HCT116 (cell line): ENCODE results near the gene NFATC1. TPM values are rescaled to one million over a fixed set of nuclear protein-coding genes. Genes with fewer than 3 reads are reported as not detected.

ENCODE experiments used
- ATAC-seq: fragments of 200-7000 bp; cut with Tn5 transposase; 2 replicates; pipeline ENCODE4 v1.9.1; 2020; ENCODE audit warnings: mild to moderate bottlenecking, moderate library complexity
- BruUV-seq: library from RNA; stranded (reverse); fragments of 400-500 nt; replicated peaks from 2 replicates; lab custom pipeline; 2021; lab: Mats Ljungman, UMichigan
- CTCF ChIA-PET: fragments of 300-600 bp; sonication (Branson Sonifier 250); formaldehyde crosslinking; loops from one replicate; lab custom pipeline; 2021; ENCODE audit warnings: antibody characterized with exemption; lab: Charles Lee
- POLR2A ChIA-PET: fragments of 300-600, 350-600 bp; sonication (Branson Sonifier 250); formaldehyde crosslinking; loops from one replicate; lab custom pipeline; 2021; ENCODE audit warnings: antibody characterized with exemption; lab: Charles Lee
- RAD21 ChIA-PET, 2 experiments: fragments of 300-600 bp; sonication (Branson Sonifier 250); formaldehyde crosslinking; loops; one replicate each; lab custom pipeline; 2023; ENCODE audit warnings: low total read pairs in 2 of 2; ENCODE audit not compliant: uncharacterized antibody in 2 of 2, unreplicated experiment in 2 of 2, low non-redundant PET in 1 of 2; lab: Charles Lee
- DNase-seq: peaks from one replicate; pipeline ENCODE4 v3.0.0-alpha.2; 2010; ENCODE audit warnings: low read depth, low spot score
- H2AFZ ChIP-seq: fragments of 200-600 bp; shearing (Covaris generic), sonication (generic); 2 replicates; pipeline ENCODE4 v1.6.1; 2017; ENCODE audit warnings: low read depth, mixed run types, mixed read lengths, antibody characterized with exemption, low read length; ENCODE audit not compliant: poor library complexity, severe bottlenecking
- H3K27ac ChIP-seq: 2 replicates; pipeline ENCODE4 v1.5.1; 2012; ENCODE audit warnings: low read depth, low read length
- H3K27me3 ChIP-seq: fragments of 200-600 bp; sonication (generic); 2 replicates; pipeline ENCODE4 v1.6.1; 2016; ENCODE audit warnings: mixed run types, low read length, mixed read lengths; ENCODE audit not compliant: insufficient read depth
- H3K36me3 ChIP-seq, 2 experiments: fragments of 200-500 bp in 1 of 2; fragments of 200-600 bp in 1 of 2; sonication (Bioruptor generic) in 1 of 2; sonication (generic) in 1 of 2; 2 replicates each; pipeline versions ENCODE4 v1.5.1 to v1.6.1; 2014 to 2016; ENCODE audit warnings: low read length in 2 of 2, inconsistent platforms in 1 of 2, mixed read lengths in 1 of 2, mixed run types in 1 of 2; ENCODE audit not compliant: insufficient read depth in 2 of 2, control insufficient read depth in 1 of 2
- H3K4me1 ChIP-seq, 2 experiments: fragments of 200-600 bp in 1 of 2; sonication (generic) in 1 of 2; 2 replicates each; pipeline versions ENCODE4 v1.5.1 to v1.6.1; 2012 to 2017; ENCODE audit warnings: low read length in 2 of 2, inconsistent platforms in 1 of 2, mild to moderate bottlenecking in 1 of 2, mixed read lengths in 1 of 2, mixed run types in 1 of 2, moderate library complexity in 1 of 2; ENCODE audit not compliant: insufficient read depth in 2 of 2, control insufficient read depth in 1 of 2
- H3K4me2 ChIP-seq: fragments of 200-600 bp; sonication (generic); 2 replicates; pipeline ENCODE4 v1.6.1; 2017; ENCODE audit warnings: mixed run types, low read length, mixed read lengths
- H3K4me3 ChIP-seq, 2 experiments: fragments of 200-600 bp in 1 of 2; sonication (generic) in 1 of 2; replicated peaks in 1 of 2; 2 replicates each; pipeline ENCODE4 v1.5.1; 2011 to 2016; ENCODE audit warnings: low read length in 2 of 2, control low read depth in 1 of 2, low read depth in 1 of 2, mild to moderate bottlenecking in 1 of 2, mixed read lengths in 1 of 2, mixed run types in 1 of 2
- H3K79me2 ChIP-seq: fragments of 200-600 bp; sonication (generic); 2 replicates; pipeline ENCODE4 v1.6.1; 2017; ENCODE audit warnings: mild to moderate bottlenecking, mixed run types, low read length, moderate library complexity, mixed read lengths; ENCODE audit not compliant: insufficient read depth
- H3K9ac ChIP-seq: fragments of 200-600 bp; sonication (generic); 2 replicates; pipeline ENCODE4 v1.6.1; 2016; ENCODE audit warnings: low read length, mixed read lengths
- H3K9me2 ChIP-seq: fragments of 200-600 bp; sonication (generic), shearing (Covaris generic); 2 replicates; pipeline ENCODE4 v1.6.1; 2017; ENCODE audit warnings: mixed run types, mild to moderate bottlenecking, moderate library complexity; ENCODE audit not compliant: insufficient read depth
- H3K9me3 ChIP-seq, 2 experiments: fragments of 200-500 bp in 1 of 2; fragments of 200-600 bp in 1 of 2; sonication (Bioruptor generic) in 1 of 2; sonication (generic) in 1 of 2; 2 replicates each; pipeline ENCODE4 v1.6.1; 2014 to 2017; ENCODE audit warnings: low read length in 2 of 2, mixed read lengths in 2 of 2, inconsistent platforms in 1 of 2, low read depth in 1 of 2, mild to moderate bottlenecking in 1 of 2, mixed run types in 1 of 2, moderate library complexity in 1 of 2; ENCODE audit not compliant: control insufficient read depth in 1 of 2, insufficient read depth in 1 of 2
- H4K20me1 ChIP-seq: fragments of 200-600 bp; sonication (generic), shearing (Covaris generic); 2 replicates; pipeline ENCODE4 v1.6.1; 2017; ENCODE audit warnings: mixed run types, mild to moderate bottlenecking, moderate library complexity; ENCODE audit not compliant: insufficient read depth
- CBX3 ChIP-seq: IDR thresholded peaks from 2 replicates; pipeline ENCODE4 v1.6.1; 2012; ENCODE audit warnings: low read depth
- ELF1 ChIP-seq: IDR thresholded peaks from 2 replicates; pipeline ENCODE4 v1.6.1; 2012; ENCODE audit warnings: low read depth, borderline replicate concordance
- EZH2phosphoT487 ChIP-seq: fragments of 200-600 bp; IDR thresholded peaks from 2 replicates; pipeline ENCODE4 v1.6.1; 2018; ENCODE audit warnings: antibody characterized with exemption, borderline replicate concordance
- FOSL1 ChIP-seq: IDR thresholded peaks from 2 replicates; pipeline ENCODE4 v1.6.1; 2012; ENCODE audit warnings: low read depth
- POLR2A ChIP-seq: IDR thresholded peaks from 2 replicates; pipeline ENCODE4 v1.7.0; 2011; ENCODE audit warnings: borderline replicate concordance; ENCODE audit not compliant: insufficient read depth, insufficient read length; ENCODE audit errors: extremely low read depth
- SIN3A ChIP-seq: IDR thresholded peaks from 2 replicates; pipeline ENCODE4 v1.6.1; 2012; ENCODE audit warnings: low read depth
- SP1 ChIP-seq: IDR thresholded peaks from 2 replicates; pipeline ENCODE4 v1.6.1; 2012; ENCODE audit warnings: low read depth
- TCF7L2 ChIP-seq: IDR thresholded peaks from 2 replicates; pipeline ENCODE4 v1.7.0; 2011; ENCODE audit warnings: borderline replicate concordance, inconsistent platforms; ENCODE audit not compliant: insufficient read depth, insufficient read length; ENCODE audit errors: extremely low read depth
- ZNF274 ChIP-seq: fragments of 200-500 bp; sonication (Bioruptor generic); IDR thresholded peaks from 2 replicates; pipeline ENCODE4 v1.6.1; 2014; ENCODE audit warnings: mild to moderate bottlenecking, low read depth, low read length, inconsistent platforms
- intact Hi-C: fragments of 100-400 bp; cut with micrococcal nuclease; formaldehyde crosslinking; loops from 2 replicates; pipeline ENCODE4 v1.10.0; 2022
- total RNA-seq: library from RNA; stranded (reverse); gene quantifications from one replicate; pipeline ENCODE4 v1.2.1, GENCODE V29; 2021; ENCODE audit not compliant: unreplicated experiment
- TF ChIP-seq, protein P1 (sequence below): IDR thresholded peaks from 2 replicates; pipeline ENCODE4 v1.6.1; 2011; ENCODE audit warnings: mild to moderate bottlenecking, low read length, moderate library complexity; ENCODE audit not compliant: insufficient replicate concordance; ENCODE audit errors: extremely low read depth

The NFATC1 gene
- total RNA-seq, 1 experiment from 2014 or later = 20.8 TPM

DNA sequence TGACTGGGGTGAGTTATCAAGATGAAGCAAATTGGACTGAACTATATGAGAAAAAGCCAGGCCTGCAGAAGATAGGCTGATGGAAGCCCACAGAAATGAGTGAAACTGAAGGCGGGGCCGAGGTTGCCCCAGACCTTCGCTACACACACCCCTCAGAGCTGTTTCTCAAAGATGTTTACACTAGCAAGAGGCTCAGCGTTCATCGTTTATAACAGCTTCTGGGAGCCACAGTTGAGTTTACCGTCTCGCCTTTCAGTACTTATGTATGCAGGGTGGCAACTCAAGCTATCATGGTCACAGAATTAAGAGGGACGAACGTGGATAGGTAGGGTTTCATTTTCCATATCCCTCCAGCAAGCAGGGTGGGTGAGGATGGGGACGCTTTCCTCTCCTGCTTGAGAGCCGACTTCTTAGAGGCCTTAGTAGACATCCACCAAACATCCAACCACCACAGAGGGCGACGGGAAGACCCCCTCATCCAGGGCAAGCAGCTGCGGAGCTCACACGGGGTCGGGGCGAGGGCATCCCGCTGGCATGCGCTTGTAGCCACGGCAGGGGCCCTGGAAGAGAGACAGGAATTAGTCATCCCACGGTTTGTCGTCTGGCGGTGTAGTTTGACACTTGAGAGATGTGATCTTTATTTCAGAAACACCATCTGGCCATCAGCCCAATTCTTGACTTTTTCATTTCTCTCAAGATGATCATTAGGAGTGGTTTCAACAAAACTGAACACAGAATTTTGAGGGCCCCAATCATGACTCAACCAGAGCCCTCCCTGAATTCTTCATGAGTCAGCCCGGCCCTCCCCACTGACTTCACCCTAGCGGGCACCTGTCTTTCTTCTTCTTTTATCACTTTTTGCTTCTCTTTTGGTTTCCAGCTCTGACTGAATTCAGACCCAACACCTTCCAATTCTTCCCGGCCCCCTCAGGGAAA is 174.8 kb downstream of the NFATC1 start:
- peak; percentile 73 for DNase-seq
- CTCF ChIA-PET = interaction anchor here (0.6 kb wide), 1 partner anchor 698 kb away, joined by 3 read pairs; no protein-coding TSS in a partner anchor
- no TSS peak for BruUV-seq
- Histone ChIP-seq H3K9me3 (peaks cover 16 to 24% of the 10 kb centered on the region in 2 experiments; a peak in 2 of 4 replicates), H3K4me2 (peak overlapping the region; percentile 84), H3K9me2 (no peaks in the 10 kb centered on the region), H3K27ac (peak overlapping the region; percentile 87), H3K36me3 (no peaks in the 10 kb centered on the region), H3K79me2 (no peaks in the 10 kb centered on the region), H3K4me3 (peak overlapping the region; percentile 38 to 51), H3K9ac (peak overlapping the region; percentile 48), H3K27me3 (no peaks in the 10 kb centered on the region), H4K20me1 (no peaks in the 10 kb centered on the region), H2AFZ (peak overlapping the region; percentile 94), H3K4me1 (peaks cover 24 to 33% of the 10 kb centered on the region in 2 experiments)
- peak; percentile 77 for ATAC-seq
- no peak for TF ChIP-seq POLR2A
- no peak for TF ChIP-seq SP1
- peak; percentile 71 for TF ChIP-seq TCF7L2
- no peak for TF ChIP-seq ELF1
- RAD21 ChIA-PET = no interaction called here
- POLR2A ChIA-PET = no interaction called here
- intact Hi-C loops = no loop called here

DNA sequence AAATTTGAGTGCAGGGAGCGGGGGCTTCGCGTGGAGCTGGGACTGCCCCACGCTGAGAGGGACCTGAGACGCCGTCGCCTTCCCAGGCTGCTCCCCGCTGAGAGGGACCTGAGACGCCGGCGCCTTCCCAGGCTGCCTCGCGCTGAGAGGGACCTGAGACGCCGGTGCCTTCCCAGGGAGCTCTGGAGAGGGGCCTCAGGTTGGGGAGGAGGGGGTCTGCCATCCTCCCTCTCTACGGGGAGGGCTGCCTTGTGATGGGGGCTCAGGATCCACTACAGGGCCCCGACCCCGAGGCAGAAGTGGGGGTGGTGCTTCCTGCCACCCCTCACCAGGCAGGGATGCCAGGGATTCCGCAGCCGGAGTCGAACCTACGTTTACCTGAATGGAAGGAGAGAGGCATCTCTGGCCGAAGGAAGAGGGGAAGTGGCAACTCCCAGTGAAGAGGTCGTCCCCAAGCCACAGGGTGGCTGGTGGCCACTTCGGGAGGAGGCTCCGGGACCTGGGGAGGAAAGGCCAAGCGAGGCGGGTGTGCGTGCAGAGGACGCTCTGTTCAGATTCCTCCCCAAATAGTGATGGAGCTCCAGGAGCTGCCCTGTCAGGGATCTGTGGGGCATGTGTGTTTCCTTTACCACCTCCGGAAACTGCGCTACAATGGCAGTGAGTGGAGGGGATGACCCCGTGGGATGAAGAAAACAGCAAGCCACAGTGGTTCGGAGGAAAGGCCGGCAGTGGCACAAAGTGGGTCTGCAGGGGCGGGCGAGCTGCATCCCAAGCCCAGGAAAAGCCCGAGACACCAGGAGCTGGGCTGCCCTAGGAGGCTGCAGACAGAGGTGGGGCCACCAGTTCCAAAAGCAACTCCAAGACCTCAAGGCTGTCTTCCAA is 175.7 kb downstream of the NFATC1 start:
- DNase-seq (peak; percentile 48), ATAC-seq (peak; percentile 82)
- H2AFZ ChIP-seq = peak overlapping the region; percentile 94
- peak overlapping the region; percentile 87 for H3K27ac ChIP-seq
- no peaks in the 10 kb centered on the region for H3K79me2 ChIP-seq
- POLR2A ChIA-PET = no interaction called here
- CTCF ChIA-PET = no interaction called here
- no peaks in the 10 kb centered on the region for H3K27me3 ChIP-seq
- no TSS peak for BruUV-seq
- H3K36me3 ChIP-seq = no peaks in the 10 kb centered on the region
- H3K4me1 ChIP-seq = peaks cover 24 to 33% of the 10 kb centered on the region in 2 experiments
- peak overlapping the region; percentile 38 to 51 for H3K4me3 ChIP-seq
- intact Hi-C loops = no loop called here
- H3K9ac ChIP-seq = peak overlapping the region; percentile 48
- H4K20me1 ChIP-seq = no peaks in the 10 kb centered on the region
- no peaks in the 10 kb centered on the region for H3K9me2 ChIP-seq
- RAD21 ChIA-PET = no interaction called here
- peaks cover 16 to 24% of the 10 kb centered on the region in 2 experiments; a peak in 2 of 4 replicates for H3K9me3 ChIP-seq
- peak overlapping the region; percentile 84 for H3K4me2 ChIP-seq
- TF ChIP-seq ZNF274 (no peak), FOSL1 (no peak), SIN3A (no peak), CBX3 (no peak), POLR2A (no peak), EZH2phosphoT487 (no peak)
- TF ChIP-seq, protein P1, sequence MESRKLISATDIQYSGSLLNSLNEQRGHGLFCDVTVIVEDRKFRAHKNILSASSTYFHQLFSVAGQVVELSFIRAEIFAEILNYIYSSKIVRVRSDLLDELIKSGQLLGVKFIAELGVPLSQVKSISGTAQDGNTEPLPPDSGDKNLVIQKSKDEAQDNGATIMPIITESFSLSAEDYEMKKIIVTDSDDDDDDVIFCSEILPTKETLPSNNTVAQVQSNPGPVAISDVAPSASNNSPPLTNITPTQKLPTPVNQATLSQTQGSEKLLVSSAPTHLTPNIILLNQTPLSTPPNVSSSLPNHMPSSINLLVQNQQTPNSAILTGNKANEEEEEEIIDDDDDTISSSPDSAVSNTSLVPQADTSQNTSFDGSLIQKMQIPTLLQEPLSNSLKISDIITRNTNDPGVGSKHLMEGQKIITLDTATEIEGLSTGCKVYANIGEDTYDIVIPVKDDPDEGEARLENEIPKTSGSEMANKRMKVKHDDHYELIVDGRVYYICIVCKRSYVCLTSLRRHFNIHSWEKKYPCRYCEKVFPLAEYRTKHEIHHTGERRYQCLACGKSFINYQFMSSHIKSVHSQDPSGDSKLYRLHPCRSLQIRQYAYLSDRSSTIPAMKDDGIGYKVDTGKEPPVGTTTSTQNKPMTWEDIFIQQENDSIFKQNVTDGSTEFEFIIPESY = no peak
